ENCODE data around the gene H2BK1. TPM values are rescaled to one million over a fixed set of nuclear protein-coding genes. Genes with fewer than 3 reads are reported as not detected.
A peak's percentile ranks its signal among the peaks of the same experiment; 100 is the strongest.

Gene H2BK1
- total and polyA plus RNA-seq, 11 donors, result not detected

- intact Hi-C loops (cut with DNase I), result loop anchor here in 7 of 10 donors (5.0 to 10.0 kb wide), 5 partner anchors 58 to 280 kb away; partner anchors contain the start of gene CHPF2 (in 1 of the 7)
- ATAC-seq, result peak in 3 of 4 donors; percentile 42 to 68 (median 50)
- no peak overlapping the region for H3K27ac ChIP-seq
- peaks cover 0 to 2% (median 0%) of the 10 kb centered on the region in 9 donors for H3K36me3 ChIP-seq
- peak in 2 of 5 donors; percentile 39 to 66 for DNase-seq
- peaks cover 0 to 37% (median 0%) of the 10 kb centered on the region in 9 donors for H3K27me3 ChIP-seq
- H3K4me3 ChIP-seq, result no peak overlapping the region
- H3K4me1 ChIP-seq, result peaks cover 0 to 11% (median 0%) of the 10 kb centered on the region in 12 donors
- H3K9me3 ChIP-seq, result no peaks in the 10 kb centered on the region
- TF ChIP-seq CTCF (IDR thresholded peaks at IDR 0.05) (no peak), POLR2A (IDR thresholded peaks at IDR 0.05) (no peak)
- 51 to 69% (median 60%) methylated on average over 37 to 77 of the region's 77 CpGs for WGBS, 4 donors
Measured at GRCh38 chr7:151174246-151175046, 35.8 kb downstream of the H2BK1 start.

GRCh38 chr7:151173386-151174245 is 36.7 kb downstream of the H2BK1 start:
- H3K4me3 ChIP-seq, result no peak overlapping the region
- ATAC-seq (no peak), DNase-seq (no peak)
- H3K36me3 ChIP-seq, result no peaks in the 10 kb centered on the region
- TF ChIP-seq CTCF (IDR thresholded peaks at IDR 0.05), result no peak
- TF ChIP-seq POLR2A (IDR thresholded peaks at IDR 0.05), result no peak
- intact Hi-C loops (cut with DNase I), result loop anchor here in 8 of 10 donors (1.0 to 10.0 kb wide), 7 partner anchors 49 to 279 kb away; partner anchors contain the start of gene CHPF2 (in 1 of the 8)
- WGBS, 4 donors, result 84 to 89% (median 87%) methylated on average over 43 of the region's 43 CpGs
- H3K27ac ChIP-seq, result no peak overlapping the region
- H3K9me3 ChIP-seq, result no peaks in the 10 kb centered on the region
- peaks cover 0 to 17% (median 0%) of the 10 kb centered on the region in 12 donors for H3K4me1 ChIP-seq
- peaks cover 0 to 45% (median 5%) of the 10 kb centered on the region in 9 donors for H3K27me3 ChIP-seq

GRCh38 chr7:151172273-151173141 is 37.8 kb downstream of the H2BK1 start:
- Histone ChIP-seq H3K36me3 (no peaks in the 10 kb centered on the region), H3K27ac (peak overlapping the region in 2 of 12 donors; percentile 4 to 27), H3K9me3 (no peaks in the 10 kb centered on the region), H3K4me3 (no peak overlapping the region), H3K4me1 (peaks cover 0 to 28% (median 4%) of the 10 kb centered on the region in 12 donors), H3K27me3 (peaks cover 0 to 56% (median 12%) of the 10 kb centered on the region in 9 donors)
- ATAC-seq (peak; percentile 55 to 77 (median 64)), DNase-seq (peak; percentile 72 to 90 (median 81))
- 22 to 24% (median 23%) methylated on average over 41 to 42 of the region's 42 CpGs for WGBS, 4 donors
- no peak for TF ChIP-seq POLR2A (IDR thresholded peaks at IDR 0.05)
- TF ChIP-seq CTCF (IDR thresholded peaks at IDR 0.05), result peak; percentile 100
- intact Hi-C loops (cut with DNase I), result loop anchor here (1.0 to 10.0 kb wide), 8 partner anchors 47 to 278 kb away; partner anchors contain the start of gene CHPF2 (in 1 of the 10)

Data from heart left ventricle (tissue), 16 donors.